GM21528 (cell line): ENCODE measurements around the gene KCNIP3.
"Not testable (repeated sequence)": the region's sequence is repeated elsewhere in the genome, so short reads cannot be mapped to it uniquely, and the experiment has no call there.

Experiments used
- ATAC-seq: cut with Tn5 transposase; IDR thresholded peaks from one replicate; pipeline ENCODE4 v1.9.1; 2021; ENCODE audit warnings: mild to moderate bottlenecking, moderate library complexity; ENCODE audit not compliant: unreplicated experiment, low FRiP score

The KCNIP3 gene

DNA sequence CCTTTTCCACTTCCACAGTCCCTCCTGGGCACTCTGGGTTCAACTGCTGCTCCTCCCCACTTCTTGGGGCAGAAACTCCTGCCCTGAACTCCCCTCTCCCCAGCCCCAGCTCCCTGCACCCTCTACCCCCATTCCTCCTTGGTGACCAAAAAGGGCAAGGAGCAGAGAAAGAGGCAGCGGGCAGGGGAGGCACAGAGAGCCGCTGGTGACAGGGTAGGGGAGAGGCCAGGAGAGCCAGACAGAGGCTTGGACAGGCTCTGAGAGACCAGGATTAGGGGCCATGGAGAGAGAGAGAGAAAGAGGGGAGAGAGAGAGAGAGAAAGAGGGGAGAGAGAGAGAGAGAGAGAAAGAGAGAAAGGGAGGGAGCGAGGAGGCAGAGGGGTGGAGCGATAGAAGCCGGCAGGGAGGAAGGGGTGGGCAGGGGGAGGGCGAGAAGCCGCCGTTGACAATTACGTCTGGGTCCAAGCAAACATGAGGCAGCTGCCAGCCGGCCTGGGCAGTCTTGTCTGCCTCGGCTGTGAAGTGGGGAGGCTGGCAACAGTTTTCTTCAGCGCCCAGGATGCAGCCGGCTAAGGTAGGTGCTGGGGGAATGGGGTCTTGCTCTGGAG is at the start of gene KCNIP3:
Gene KCNIP3 (plus strand): TSS at position 468 of the 608 bp plus-strand sequence. CDS start 92 bp downstream, at position 560.
- ATAC-seq, result no peak

GRCh38 chr2:95258271-95258670 is 38.9 kb upstream of the KCNIP3 start:
- no peak for ATAC-seq

- ATAC-seq, result no peak
Measured at GRCh38 chr2:95260028-95261023, 36.8 kb upstream of the KCNIP3 start.

- ATAC-seq, result no peak
Measured at GRCh38 chr2:95261602-95262001, 35.5 kb upstream of the KCNIP3 start.

GRCh38 chr2:95262896-95263542 is 34.1 kb upstream of the KCNIP3 start:
- ATAC-seq, result no peak

- no peak for ATAC-seq
Measured at GRCh38 chr2:95264624-95265023, 32.5 kb upstream of the KCNIP3 start.

- ATAC-seq, result no peak
Measured at GRCh38 chr2:95265182-95265581, 32.0 kb upstream of the KCNIP3 start.

DNA sequence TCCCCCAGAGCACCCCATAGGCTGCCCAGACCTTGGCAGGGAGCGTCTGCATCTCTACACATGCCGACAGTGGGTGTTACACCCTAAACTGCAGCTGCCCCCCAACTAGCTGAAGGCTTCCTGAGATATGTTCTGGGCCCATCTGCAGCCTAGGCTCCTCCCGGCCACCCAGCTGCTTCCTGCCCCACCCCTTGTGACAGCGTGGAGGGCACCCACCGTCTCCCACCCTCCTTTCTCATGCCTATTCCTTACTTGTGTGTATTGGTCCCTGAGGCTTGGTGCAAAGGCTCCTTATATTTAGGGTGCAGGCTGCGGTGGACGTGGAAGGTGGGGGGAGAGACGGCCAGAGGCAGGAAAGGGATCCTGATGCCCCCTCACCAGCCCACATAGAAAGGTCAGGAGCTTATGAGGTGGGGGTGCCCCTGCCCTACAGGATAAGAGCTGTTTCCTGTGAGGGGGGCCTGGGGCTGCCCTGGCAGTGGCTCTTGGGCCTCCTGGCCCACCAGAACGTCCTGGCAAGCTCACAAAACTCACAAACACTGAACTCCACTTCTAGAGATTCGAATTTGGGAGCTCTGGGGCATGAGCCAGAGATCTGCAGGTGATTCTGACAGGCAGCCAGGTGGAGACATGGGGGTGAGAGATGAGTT is 30.2 kb upstream of the KCNIP3 start:
- no peak for ATAC-seq

DNA sequence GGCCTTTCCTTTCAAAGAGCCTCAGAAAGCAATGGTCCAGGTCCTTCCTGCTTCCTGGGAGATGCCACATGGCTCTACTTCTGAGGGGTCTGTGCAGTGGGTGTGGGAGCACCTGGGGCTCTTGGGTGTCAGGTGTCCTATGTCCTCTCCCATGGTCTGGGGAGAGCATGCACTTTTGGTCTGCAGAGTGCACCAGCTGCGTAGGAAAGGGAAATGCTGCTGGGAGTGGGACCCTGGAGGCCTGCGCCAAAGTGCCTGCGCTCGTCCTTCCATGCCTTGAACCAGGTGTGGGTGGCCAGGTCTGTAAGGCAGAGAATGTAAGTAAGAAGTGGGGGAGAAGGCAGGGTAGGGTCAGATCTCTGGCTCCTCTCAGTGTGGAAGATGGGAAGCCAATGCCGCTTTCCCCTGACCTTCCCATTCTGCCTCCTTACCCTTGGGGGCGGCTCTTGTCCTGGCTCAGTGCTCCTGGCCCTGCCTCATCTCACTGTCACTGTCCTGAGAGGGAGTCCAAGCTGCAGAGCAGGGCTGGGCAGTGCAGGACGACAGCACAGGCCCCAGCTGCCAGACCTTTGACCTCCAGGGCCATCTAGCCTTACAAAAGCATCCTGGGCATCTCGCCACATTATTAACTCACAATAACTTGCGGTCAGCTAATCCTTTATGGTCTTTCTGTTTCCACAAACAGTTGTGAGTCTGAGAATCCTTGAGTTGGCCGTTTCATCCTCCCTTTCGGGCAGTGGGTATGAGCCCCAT is 29.5 kb upstream of the KCNIP3 start:
- ATAC-seq, result no peak

GRCh38 chr2:95268211-95269035 is 28.7 kb upstream of the KCNIP3 start:
- no peak for ATAC-seq

DNA sequence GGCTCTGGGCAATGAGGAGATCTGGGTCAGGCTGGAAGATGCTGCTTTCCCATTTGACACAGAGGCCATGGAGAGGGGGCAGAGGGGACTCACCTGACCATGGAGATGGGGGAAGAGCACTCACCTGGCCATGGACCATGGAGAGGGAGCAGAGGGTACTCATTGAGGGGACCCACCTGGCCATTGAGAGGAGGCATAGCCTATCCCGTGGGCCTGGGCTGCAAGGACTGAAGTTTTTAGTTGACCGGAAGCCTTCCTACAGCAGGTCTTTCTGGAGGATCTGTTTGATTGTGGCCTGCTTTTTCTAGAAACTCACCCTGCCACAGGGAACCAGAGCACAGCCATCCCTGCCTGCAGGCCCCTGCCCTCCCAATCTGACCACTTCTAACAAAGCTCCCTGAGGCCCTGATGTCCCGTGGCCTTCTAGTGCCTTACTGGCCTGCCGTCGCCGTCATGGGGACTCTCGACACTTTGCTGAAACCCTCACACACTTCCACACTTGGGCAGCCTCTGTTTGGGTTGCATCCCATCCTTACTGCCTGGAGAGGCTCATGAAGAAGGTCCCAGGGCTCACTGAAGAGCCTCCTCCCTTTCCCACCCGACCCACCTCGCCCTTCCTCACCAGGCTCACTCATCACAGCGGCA is 28.0 kb upstream of the KCNIP3 start:
- ATAC-seq, result no peak

DNA sequence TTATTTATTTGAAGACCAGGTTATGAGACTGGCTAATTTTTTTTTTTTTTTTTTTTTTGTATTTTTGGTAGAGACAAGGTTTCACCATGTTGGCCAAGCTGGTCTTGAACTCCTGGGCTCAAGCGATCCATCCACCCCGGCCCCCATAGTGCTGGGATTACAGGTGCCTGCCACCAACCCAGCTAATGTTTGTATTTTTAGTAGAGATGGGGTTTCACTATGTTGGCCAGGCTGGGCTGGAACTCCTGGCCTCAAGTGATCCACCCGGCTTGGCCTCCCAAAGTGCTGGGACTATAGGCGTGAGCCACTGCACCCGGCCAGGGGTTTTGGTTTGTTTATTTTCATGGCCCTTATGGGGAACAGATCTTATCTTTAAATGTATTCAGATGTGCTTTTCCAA is 27.4 kb upstream of the KCNIP3 start:
- not testable (repeated sequence) for ATAC-seq

GRCh38 chr2:95270541-95271081 is 26.5 kb upstream of the KCNIP3 start:
- no peak for ATAC-seq

GRCh38 chr2:95271381-95271971 is 25.7 kb upstream of the KCNIP3 start:
- ATAC-seq, result no peak

DNA sequence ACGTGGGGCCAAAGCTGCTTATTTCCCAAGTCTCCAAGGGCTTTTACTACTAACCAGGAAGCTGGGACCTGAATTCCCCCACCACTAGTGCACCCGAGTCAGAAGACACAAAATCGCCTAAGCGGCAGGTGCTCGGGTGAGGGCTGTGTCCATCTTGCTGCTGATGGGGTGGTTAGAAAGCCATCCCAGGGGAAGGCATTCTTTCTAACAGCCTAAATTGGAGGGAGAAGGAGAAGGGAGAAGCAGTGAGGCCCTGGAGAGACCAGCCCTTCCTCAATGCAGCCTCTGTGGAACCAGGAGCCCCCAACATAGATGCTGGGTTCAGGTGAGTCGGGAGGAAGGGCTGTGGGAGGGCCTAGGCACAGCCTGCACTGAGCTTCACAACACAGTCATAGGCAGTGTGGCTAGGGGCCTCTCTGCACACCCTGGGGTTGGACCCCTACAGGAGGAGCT is 24.8 kb upstream of the KCNIP3 start:
- ATAC-seq, result no peak

- no peak for ATAC-seq
Measured at GRCh38 chr2:95272781-95273180, 24.4 kb upstream of the KCNIP3 start.

DNA sequence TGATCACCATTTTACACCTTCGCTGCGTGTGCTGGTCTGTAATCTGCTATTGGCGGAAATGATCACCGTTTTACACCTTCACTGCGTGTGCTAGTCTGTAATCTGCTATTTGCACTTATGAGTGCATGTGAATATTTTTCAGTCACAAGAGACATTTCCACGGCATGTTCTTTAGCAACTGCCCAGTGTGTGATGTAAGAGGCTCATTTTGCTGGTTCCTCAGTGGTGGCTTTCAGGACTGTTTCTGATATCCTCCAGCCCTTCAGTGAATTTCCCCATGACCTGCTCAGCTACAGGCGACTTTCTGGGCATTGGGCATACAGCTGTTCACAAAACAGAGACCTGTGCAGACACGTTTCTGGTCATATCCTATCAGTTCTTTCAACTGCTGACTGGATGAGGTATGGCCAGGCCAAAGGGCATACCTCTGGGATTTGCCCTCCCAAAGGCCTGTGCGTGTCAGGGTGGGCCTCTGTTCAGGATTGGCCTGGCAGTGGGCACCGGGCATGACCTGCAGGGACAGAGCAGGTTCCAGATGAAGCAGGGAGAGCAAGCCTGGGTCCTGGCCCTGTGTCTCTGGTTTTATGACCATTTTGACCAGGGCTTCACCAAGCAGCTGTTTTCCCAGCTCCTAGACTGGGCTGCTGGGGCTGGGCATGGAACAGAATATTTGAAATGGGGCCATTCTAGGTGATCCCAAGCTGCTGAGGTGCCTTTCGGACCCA is 23.4 kb upstream of the KCNIP3 start:
- ATAC-seq, result no peak
